ENCODE results near the gene RNF152.

Gene RNF152

DNA sequence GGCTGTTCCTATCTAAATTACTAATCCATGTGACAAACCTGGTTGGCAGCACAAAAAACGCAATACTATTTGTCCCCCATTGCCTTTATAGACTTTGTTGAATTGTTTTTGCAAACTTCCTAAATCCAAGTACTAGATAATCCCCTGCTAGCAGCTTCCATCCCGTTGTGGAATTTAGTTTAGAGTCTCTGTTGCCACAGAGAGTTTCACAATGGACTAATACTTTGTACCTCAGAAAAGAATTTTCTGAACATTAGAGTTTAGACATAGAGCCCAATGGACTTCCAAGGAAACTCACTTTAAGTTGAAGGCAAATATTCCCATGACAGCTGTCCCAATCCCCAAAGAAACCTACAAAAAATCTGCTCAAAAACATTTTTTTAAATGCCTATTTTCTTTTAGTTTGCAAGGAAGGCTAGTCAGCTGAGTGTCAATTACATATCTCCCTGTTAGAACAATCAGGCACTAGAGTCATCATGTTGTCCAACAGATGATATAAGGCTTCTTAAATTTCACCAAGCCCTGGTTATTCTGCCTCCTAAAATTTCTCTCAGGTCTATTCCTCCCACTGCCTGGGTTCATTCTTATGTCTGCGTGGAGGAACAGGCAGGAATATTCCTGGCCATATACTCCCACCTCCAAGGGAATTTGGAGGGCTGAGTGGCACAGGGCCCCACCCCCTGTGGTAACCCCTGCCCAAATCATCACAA, 27.2 kb downstream of the RNF152 start:
- no peak for TF ChIP-seq PATZ1 (CRISPR knock-in tag; IDR thresholded peaks at IDR 0.05; ENCODE audit: borderline replicate concordance)
- TF ChIP-seq CSRNP3 (CRISPR knock-in tag; IDR thresholded peaks at IDR 0.05) = no peak
- no peak for TF ChIP-seq ISL1 (CRISPR knock-in tag; IDR thresholded peaks at IDR 0.05)
- TF ChIP-seq ESRRG (CRISPR knock-in tag; IDR thresholded peaks at IDR 0.05) = no peak
- TF ChIP-seq GLIS3 (CRISPR knock-in tag; IDR thresholded peaks at IDR 0.05) = no peak
- TF ChIP-seq TCF4 (CRISPR knock-in tag; IDR thresholded peaks at IDR 0.05; ENCODE audit: borderline replicate concordance) = no peak
- no peak for TF ChIP-seq CREB5 (CRISPR knock-in tag; IDR thresholded peaks at IDR 0.05; ENCODE audit: low read depth)
- TF ChIP-seq TOX (CRISPR knock-in tag; IDR thresholded peaks at IDR 0.05; ENCODE audit: borderline replicate concordance) = no peak
- TF ChIP-seq, protein P1, sequence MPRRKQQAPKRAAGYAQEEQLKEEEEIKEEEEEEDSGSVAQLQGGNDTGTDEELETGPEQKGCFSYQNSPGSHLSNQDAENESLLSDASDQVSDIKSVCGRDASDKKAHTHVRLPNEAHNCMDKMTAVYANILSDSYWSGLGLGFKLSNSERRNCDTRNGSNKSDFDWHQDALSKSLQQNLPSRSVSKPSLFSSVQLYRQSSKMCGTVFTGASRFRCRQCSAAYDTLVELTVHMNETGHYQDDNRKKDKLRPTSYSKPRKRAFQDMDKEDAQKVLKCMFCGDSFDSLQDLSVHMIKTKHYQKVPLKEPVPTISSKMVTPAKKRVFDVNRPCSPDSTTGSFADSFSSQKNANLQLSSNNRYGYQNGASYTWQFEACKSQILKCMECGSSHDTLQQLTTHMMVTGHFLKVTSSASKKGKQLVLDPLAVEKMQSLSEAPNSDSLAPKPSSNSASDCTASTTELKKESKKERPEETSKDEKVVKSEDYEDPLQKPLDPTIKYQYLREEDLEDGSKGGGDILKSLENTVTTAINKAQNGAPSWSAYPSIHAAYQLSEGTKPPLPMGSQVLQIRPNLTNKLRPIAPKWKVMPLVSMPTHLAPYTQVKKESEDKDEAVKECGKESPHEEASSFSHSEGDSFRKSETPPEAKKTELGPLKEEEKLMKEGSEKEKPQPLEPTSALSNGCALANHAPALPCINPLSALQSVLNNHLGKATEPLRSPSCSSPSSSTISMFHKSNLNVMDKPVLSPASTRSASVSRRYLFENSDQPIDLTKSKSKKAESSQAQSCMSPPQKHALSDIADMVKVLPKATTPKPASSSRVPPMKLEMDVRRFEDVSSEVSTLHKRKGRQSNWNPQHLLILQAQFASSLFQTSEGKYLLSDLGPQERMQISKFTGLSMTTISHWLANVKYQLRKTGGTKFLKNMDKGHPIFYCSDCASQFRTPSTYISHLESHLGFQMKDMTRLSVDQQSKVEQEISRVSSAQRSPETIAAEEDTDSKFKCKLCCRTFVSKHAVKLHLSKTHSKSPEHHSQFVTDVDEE (CRISPR knock-in tag; IDR thresholded peaks at IDR 0.05) = no peak
- no peak for TF ChIP-seq BACH2 (CRISPR knock-in tag; IDR thresholded peaks at IDR 0.05; ENCODE audit: borderline replicate concordance)
- TF ChIP-seq ZFP3 (CRISPR knock-in tag; IDR thresholded peaks at IDR 0.05) = no peak
- no peak for TF ChIP-seq ZFP30 (CRISPR knock-in tag; IDR thresholded peaks at IDR 0.05)
- no peak for TF ChIP-seq OSR1 (CRISPR knock-in tag; IDR thresholded peaks at IDR 0.05)
- TF ChIP-seq ZC3H10 (CRISPR knock-in tag; IDR thresholded peaks at IDR 0.05) = no peak
- TF ChIP-seq ARNTL (CRISPR knock-in tag; IDR thresholded peaks at IDR 0.05; ENCODE audit: borderline replicate concordance, low read depth) = no peak
- no peak for TF ChIP-seq ZNF8 (CRISPR knock-in tag; IDR thresholded peaks at IDR 0.05)
- ATAC-seq = peak; percentile 47

DNA sequence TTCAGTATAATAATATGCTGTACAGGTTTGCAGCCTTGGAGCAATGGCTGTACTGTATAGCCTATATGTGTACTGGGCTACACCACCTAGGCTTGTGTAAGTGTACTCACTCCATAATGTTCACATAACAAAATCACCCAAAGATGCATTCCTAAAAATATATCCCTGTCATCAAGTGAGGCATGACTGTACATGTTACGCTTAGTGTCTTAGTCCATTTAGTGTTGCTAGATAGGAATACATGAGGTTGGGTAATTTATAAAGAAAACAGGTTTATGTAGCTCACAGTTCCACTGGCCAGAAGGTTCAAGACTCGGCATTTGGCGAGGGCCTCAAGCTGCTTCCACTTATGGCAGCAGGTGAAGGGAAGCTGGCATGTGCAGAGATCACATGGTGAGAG, 31.4 kb downstream of the RNF152 start:
- ATAC-seq = no peak
- TF ChIP-seq BACH2 (CRISPR knock-in tag; IDR thresholded peaks at IDR 0.05; ENCODE audit: borderline replicate concordance) (no peak), CSRNP3 (CRISPR knock-in tag; IDR thresholded peaks at IDR 0.05) (no peak), ZFP3 (CRISPR knock-in tag; IDR thresholded peaks at IDR 0.05) (no peak), ZNF70 (CRISPR knock-in tag; IDR thresholded peaks at IDR 0.05) (no peak), TOX (CRISPR knock-in tag; IDR thresholded peaks at IDR 0.05; ENCODE audit: borderline replicate concordance) (no peak), PPARA (CRISPR knock-in tag; IDR thresholded peaks at IDR 0.05; ENCODE audit: borderline replicate concordance) (no peak), ZNF8 (CRISPR knock-in tag; IDR thresholded peaks at IDR 0.05) (no peak), PATZ1 (CRISPR knock-in tag; IDR thresholded peaks at IDR 0.05; ENCODE audit: borderline replicate concordance) (no peak), TCF4 (CRISPR knock-in tag; IDR thresholded peaks at IDR 0.05; ENCODE audit: borderline replicate concordance) (no peak), RARB (CRISPR knock-in tag; IDR thresholded peaks at IDR 0.05) (no peak), ARNTL (CRISPR knock-in tag; IDR thresholded peaks at IDR 0.05; ENCODE audit: borderline replicate concordance, low read depth) (no peak)
